AML-193 (cell line): ENCODE measurements around the gene PNPLA3.

Experiments used
- DNase-seq, 2 experiments: peaks; one replicate each; lab custom pipeline; 2025; lab: John Stamatoyannopoulos, UW

Gene PNPLA3

DNA sequence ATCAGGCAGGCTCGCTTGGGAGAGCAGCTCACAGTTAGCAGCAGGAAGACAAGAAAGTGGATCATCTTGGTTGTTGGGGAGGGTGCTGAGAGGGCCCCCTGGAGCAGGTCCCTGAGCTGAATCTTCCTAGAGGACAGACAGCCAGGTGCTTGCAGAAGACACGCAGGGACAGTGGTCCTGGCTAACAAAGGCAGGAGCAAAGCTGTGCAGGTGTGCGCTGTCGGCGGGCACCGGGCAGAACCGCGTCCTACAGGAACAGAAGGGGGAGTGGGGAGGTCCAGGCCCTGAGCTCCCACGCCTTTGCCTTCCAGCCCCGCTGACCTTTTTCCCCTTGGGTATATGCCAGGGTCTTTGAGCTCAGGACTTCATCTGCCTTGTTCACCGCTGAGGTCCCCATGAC, 70.4 kb downstream of the PNPLA3 start:
- no peak for DNase-seq

DNA sequence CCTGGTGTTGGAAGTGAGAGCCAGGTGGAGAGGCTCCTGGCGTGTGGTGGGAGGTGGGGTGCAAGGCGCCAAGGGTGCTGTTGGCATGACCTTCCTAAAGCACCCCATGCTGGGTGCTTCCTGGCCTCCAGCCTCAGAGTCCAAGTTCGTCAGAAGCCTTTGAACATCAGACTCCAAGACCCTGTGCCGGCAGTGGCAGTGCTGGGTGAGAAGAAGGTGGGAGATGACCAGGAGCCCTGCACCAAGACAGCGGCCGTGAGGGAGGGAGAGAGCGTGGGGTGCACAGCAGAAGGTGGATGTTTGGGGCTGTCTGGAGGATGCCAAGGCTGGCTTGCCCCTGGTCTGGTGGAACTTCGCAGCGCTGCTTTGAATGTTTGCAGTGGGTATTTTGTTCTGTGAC, 70.8 kb downstream of the PNPLA3 start:
- no peak for DNase-seq

DNA sequence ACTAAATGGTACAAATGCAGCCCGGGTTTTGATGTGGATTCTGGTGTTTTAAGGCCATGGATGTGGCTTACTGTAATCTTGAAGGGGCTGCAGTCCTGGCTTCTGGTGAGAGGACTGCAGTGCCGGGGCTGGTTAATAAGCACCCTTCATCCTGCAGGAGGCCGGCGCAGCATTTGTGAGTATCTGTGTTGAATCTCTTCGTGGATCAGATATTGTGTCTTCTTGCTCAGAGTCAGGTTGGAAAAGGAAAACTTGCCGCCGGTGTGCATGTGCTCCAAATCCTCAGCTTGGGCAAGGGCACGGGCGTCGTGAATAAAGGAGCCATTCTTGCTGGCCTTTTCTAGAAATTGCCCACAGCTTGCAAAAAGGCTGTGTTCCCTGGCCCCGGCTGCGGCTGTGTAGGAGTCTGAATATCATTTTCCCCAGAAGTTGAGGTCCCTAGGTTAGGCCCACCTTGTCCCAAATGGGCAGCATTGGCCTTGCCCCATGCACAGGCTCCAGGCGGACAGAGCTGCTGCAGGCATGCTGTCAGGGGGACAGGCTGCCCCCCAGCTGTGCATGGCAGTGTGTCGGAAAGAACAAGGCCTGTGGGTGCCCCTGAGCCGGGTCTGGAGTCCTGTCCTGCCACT, 71.6 kb downstream of the PNPLA3 start:
- DNase-seq, result no peak

DNA sequence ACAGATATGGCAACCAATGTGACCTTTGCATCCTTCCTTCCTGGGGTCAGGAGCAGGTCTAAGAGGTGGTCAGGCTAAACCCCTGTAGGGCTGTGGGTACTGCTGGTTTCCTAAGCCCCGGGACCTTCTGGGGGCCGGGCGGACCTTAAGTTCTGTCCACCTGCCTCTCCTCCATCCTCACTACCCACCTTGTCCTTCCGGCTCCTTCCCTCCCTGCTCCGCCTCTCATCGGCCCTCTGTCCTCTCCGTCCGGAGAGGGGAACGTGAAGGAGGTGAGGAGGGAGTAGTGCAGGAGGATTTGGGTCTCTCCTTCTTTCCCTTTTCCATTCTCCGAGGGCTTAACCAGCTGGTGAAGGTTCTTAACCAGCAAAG, 72.2 kb downstream of the PNPLA3 start:
- DNase-seq, result no peak

DNA sequence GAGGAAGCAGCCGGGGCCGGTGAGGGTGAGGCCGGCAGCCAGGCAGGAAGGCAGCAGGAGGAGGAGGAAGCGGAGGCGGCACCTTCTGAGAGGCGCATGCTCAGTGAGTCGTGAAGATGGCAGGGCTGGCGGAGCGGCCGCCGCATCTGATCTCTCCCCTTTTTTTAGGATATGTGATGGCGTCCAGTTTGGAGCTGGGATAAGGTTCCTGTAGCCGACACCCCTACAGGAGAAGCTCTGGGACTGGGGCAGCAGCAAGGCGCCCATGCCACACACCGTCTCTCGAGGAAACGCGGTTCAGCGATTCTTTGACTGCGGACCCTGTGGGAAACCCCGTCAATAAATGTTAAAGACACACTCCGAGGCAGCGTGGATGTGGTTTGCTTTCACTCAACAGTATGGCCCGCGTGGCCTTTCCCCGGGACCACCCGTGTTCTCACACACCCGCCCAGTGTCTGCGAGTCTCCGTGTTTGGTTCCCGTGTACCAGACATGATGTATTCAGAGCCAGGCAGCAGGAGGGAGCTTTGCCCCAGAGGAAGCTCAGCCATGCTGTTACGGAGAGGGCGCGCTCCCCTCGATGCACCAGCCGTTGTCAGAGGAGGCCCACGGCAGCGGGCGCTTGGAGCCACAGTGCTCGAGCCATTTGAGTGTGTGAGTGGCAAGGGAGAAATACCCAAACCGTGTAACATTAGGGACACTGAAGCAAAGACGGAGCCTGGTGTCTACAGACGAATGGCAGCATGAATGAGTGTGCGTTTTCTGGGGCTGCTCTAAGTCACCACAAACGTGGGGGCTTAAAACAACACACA, 72.8 kb downstream of the PNPLA3 start:
- DNase-seq, result no peak

DNA sequence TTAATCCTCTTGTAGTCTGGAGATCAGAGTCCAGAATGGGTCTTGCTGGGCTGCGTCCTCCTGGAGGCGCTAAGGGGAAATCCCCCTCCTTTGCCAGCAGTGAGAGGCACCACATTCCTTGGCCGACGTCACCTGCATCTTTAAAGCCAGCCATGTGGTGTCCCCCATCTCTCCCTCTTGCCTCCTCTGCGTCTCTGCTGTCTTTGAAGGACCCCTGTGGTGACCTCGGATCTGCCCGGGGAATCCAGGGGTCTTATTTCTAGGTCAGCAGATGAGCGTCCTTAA, 73.3 kb downstream of the PNPLA3 start:
- no peak for DNase-seq
